ENCODE measurements around the gene DPYSL4. TPM values are rescaled to one million over a fixed set of nuclear protein-coding genes. Genes with fewer than 3 reads are reported as not detected.

The DPYSL4 gene
- total and polyA plus RNA-seq, 2 of the 4 experiments (the other 2 are of a cell fraction), result 8.1 to 30.5 TPM

DNA sequence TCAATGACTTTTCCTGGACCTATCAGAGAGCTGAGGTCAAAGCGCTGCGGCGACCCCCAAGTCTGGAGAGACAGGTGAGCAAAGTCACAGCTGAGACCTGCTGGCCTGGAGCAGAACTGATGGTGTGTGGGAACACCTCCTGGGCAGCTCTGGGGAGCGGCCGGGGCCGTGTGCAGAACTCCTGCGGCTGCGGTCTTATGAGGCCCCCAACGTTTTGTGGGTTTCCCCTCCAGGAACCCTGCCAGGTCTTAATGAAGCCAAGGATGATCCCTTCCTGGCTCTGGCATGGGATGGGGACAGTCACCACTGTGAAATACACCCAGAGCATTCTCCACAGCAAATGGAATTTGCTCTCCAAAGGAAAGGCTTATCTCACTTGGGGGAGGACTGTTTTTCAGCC lies 26.1 kb downstream of the DPYSL4 start:
- no peak overlapping the region for H3K14ac ChIP-seq (replicated peaks; ENCODE audit: low read depth, low read length)
- peaks cover 7% of the 10 kb centered on the region for H3K9me3 ChIP-seq (ENCODE audit: control insufficient read depth, insufficient read depth, low read length)
- no peak overlapping the region for H3K4ac ChIP-seq (ENCODE audit: low read depth, low read length)
- dilution Hi-C loops (cut with HindIII; ENCODE audit: low sequenced_read_pairs, unreplicated experiment), result no loop called here
- no peak overlapping the region for H3K23ac ChIP-seq (ENCODE audit: low read depth, low read length)
- ChIA-PET CTCF (no interaction called here), POLR2A (ENCODE audit: unreplicated experiment) (no interaction called here)
- TF ChIP-seq MXI1 (IDR thresholded peaks at IDR 0.05; ENCODE audit: borderline replicate concordance, low read depth, low read length), result no peak
- no peak for TF ChIP-seq CEBPB (IDR thresholded peaks at IDR 0.05; ENCODE audit: low read depth, low read length)
- TF ChIP-seq RAD21 (IDR thresholded peaks at IDR 0.05; ENCODE audit: low read length), result no peak
- TF ChIP-seq SMC3 (IDR thresholded peaks at IDR 0.05; ENCODE audit: low read depth, low read length), result no peak
- TF ChIP-seq, protein P1, sequence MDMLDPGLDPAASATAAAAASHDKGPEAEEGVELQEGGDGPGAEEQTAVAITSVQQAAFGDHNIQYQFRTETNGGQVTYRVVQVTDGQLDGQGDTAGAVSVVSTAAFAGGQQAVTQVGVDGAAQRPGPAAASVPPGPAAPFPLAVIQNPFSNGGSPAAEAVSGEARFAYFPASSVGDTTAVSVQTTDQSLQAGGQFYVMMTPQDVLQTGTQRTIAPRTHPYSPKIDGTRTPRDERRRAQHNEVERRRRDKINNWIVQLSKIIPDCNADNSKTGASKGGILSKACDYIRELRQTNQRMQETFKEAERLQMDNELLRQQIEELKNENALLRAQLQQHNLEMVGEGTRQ (IDR thresholded peaks at IDR 0.05; ENCODE audit: low read depth, low read length), result no peak
- no peak for TF ChIP-seq RFX5 (IDR thresholded peaks at IDR 0.05; ENCODE audit: low read depth, low read length)
- TF ChIP-seq, protein P2, sequence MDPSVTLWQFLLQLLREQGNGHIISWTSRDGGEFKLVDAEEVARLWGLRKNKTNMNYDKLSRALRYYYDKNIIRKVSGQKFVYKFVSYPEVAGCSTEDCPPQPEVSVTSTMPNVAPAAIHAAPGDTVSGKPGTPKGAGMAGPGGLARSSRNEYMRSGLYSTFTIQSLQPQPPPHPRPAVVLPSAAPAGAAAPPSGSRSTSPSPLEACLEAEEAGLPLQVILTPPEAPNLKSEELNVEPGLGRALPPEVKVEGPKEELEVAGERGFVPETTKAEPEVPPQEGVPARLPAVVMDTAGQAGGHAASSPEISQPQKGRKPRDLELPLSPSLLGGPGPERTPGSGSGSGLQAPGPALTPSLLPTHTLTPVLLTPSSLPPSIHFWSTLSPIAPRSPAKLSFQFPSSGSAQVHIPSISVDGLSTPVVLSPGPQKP (IDR thresholded peaks at IDR 0.05; ENCODE audit: borderline replicate concordance, low read depth, low read length), result no peak
- TF ChIP-seq FOS (IDR thresholded peaks at IDR 0.05; ENCODE audit: low read depth, low read length), result no peak
- TF ChIP-seq MAFK (IDR thresholded peaks at IDR 0.05; ENCODE audit: low read depth, low read length), result no peak
- no peak for TF ChIP-seq NFE2L2 (IDR thresholded peaks at IDR 0.05; ENCODE audit: low read depth, low read length)
- TF ChIP-seq, protein P3, sequence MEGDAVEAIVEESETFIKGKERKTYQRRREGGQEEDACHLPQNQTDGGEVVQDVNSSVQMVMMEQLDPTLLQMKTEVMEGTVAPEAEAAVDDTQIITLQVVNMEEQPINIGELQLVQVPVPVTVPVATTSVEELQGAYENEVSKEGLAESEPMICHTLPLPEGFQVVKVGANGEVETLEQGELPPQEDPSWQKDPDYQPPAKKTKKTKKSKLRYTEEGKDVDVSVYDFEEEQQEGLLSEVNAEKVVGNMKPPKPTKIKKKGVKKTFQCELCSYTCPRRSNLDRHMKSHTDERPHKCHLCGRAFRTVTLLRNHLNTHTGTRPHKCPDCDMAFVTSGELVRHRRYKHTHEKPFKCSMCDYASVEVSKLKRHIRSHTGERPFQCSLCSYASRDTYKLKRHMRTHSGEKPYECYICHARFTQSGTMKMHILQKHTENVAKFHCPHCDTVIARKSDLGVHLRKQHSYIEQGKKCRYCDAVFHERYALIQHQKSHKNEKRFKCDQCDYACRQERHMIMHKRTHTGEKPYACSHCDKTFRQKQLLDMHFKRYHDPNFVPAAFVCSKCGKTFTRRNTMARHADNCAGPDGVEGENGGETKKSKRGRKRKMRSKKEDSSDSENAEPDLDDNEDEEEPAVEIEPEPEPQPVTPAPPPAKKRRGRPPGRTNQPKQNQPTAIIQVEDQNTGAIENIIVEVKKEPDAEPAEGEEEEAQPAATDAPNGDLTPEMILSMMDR (conservative IDR thresholded peaks at IDR 0.05; ENCODE audit: low read depth, low read length), result no peak
- no peak for TF ChIP-seq RCOR1 (IDR thresholded peaks at IDR 0.05; ENCODE audit: insufficient replicate concordance, low read length)
- no peak overlapping the region for H3K56ac ChIP-seq (ENCODE audit: extremely low read depth, insufficient read depth, low read length)
- H3K4me1 ChIP-seq (ENCODE audit: control insufficient read depth, insufficient read depth, low read length), result no peaks in the 10 kb centered on the region
- DNase-seq, result no peak
- ATAC-seq (ENCODE audit: low read depth), result no peak
- no peaks in the 10 kb centered on the region for H3K27me3 ChIP-seq (ENCODE audit: control insufficient read depth, insufficient read depth, low read length)
- no peak overlapping the region for H3K18ac ChIP-seq (ENCODE audit: low read depth, low read length)
- in situ Hi-C loops (cut with MboI; ENCODE audit: low sequenced_read_pairs), result no loop called here
- H3K9ac ChIP-seq (ENCODE audit: low read depth, low read length), result no peak overlapping the region
- no peaks in the 10 kb centered on the region for H3K36me3 ChIP-seq (ENCODE audit: control insufficient read depth, insufficient read depth, low read length)
- intact Hi-C loops (cut with micrococcal nuclease), result no loop called here
- H2BK5ac ChIP-seq (ENCODE audit: low read depth, low read length, poor library complexity, severe bottlenecking), result no peak overlapping the region
- H2BK120ac ChIP-seq (ENCODE audit: low read depth, low read length), result no peak overlapping the region
- H2AFZ ChIP-seq (replicated peaks; ENCODE audit: low read length, poor library complexity), result no peak overlapping the region
- H3K27ac ChIP-seq (ENCODE audit: insufficient read depth, low read length), result no peak overlapping the region
- H2AK9ac ChIP-seq (replicated peaks; ENCODE audit: low read depth, low read length, poor library complexity), result no peak overlapping the region
- no TSS peak for BruUV-seq (replicated peaks)
- no peak overlapping the region for H3K4me2 ChIP-seq (ENCODE audit: low read depth, low read length)
- no peak overlapping the region for H4K5ac ChIP-seq (ENCODE audit: low read depth, low read length)
- H3K9me1 ChIP-seq (ENCODE audit: insufficient read depth, low read length), result no peaks in the 10 kb centered on the region; the same call in 1 of the 2 replicates
- H2BK20ac ChIP-seq (ENCODE audit: low read depth, low read length), result no peak overlapping the region
- no peak overlapping the region for H4K8ac ChIP-seq (ENCODE audit: low read depth in 2 of 2, low read length in 2 of 2)
- WGBS, 2 experiments (ENCODE audit: extremely low coverage in 2 of 2, insufficient read length in 1 of 2), result 76% methylated on average over 9 of the region's 9 CpGs; no CpG with 5 or more reads in 1 of the 2 experiments
- no peak overlapping the region for H3K4me3 ChIP-seq (ENCODE audit: insufficient read depth, low read depth, low read length)
- no peaks in the 10 kb centered on the region for H3K79me1 ChIP-seq (ENCODE audit: low read depth in 1 of 2, low read length in 2 of 2)
- H4K20me1 ChIP-seq (ENCODE audit: insufficient read depth, low read length), result no peaks in the 10 kb centered on the region
- H4K91ac ChIP-seq (ENCODE audit: insufficient read depth, low read depth, low read length), result no peak overlapping the region
- H2BK15ac ChIP-seq (ENCODE audit: low read depth, low read length), result no peak overlapping the region
- H2AK5ac ChIP-seq (ENCODE audit: low read depth, low read length), result no peak overlapping the region

All from IMR-90 (cell line).